ENCODE data around the gene GALNT6. TPM values are rescaled to one million over a fixed set of nuclear protein-coding genes. Genes with fewer than 3 reads are reported as not detected.

The GALNT6 gene
- total and polyA plus RNA-seq, 8 donors: 2.7 to 16.6 (median 9.3) TPM

- TF ChIP-seq, protein P1, sequence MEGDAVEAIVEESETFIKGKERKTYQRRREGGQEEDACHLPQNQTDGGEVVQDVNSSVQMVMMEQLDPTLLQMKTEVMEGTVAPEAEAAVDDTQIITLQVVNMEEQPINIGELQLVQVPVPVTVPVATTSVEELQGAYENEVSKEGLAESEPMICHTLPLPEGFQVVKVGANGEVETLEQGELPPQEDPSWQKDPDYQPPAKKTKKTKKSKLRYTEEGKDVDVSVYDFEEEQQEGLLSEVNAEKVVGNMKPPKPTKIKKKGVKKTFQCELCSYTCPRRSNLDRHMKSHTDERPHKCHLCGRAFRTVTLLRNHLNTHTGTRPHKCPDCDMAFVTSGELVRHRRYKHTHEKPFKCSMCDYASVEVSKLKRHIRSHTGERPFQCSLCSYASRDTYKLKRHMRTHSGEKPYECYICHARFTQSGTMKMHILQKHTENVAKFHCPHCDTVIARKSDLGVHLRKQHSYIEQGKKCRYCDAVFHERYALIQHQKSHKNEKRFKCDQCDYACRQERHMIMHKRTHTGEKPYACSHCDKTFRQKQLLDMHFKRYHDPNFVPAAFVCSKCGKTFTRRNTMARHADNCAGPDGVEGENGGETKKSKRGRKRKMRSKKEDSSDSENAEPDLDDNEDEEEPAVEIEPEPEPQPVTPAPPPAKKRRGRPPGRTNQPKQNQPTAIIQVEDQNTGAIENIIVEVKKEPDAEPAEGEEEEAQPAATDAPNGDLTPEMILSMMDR (IDR thresholded peaks at IDR 0.05): no peak
- intact Hi-C loops (cut with DNase I): no loop called here
- ATAC-seq: no peak
- H3K27ac ChIP-seq: no peak overlapping the region
- no peak for DNase-seq
- H3K27me3 ChIP-seq: no peaks in the 10 kb centered on the region
- no peak for FAIRE-seq
- WGBS, 2 donors: 73 to 75% methylated on average over 4 of the region's 4 CpGs
- H3K9me3 ChIP-seq: no peaks in the 10 kb centered on the region
- no peaks in the 10 kb centered on the region for H3K36me3 ChIP-seq
- H3K4me3 ChIP-seq: no peak overlapping the region
- H3K4me1 ChIP-seq: no peaks in the 10 kb centered on the region
These were observed 4.9 kb downstream of the GALNT6 start for GRCh38 chr12:51386351-51386750.

- Histone ChIP-seq H3K4me3 (no peak overlapping the region), H3K36me3 (peaks cover 0 to 7% (median 6%) of the 10 kb centered on the region in 3 donors), H3K9me3 (no peaks in the 10 kb centered on the region), H3K27me3 (no peaks in the 10 kb centered on the region), H3K27ac (no peak overlapping the region), H3K4me1 (no peaks in the 10 kb centered on the region)
- FAIRE-seq (no peak), ATAC-seq (no peak), DNase-seq (no peak)
- TF ChIP-seq, protein P1 (IDR thresholded peaks at IDR 0.05): no peak
- WGBS, 2 donors: 70 to 78% methylated on average over 6 of the region's 6 CpGs
- intact Hi-C loops (cut with DNase I): no loop called here
These were observed 7.8 kb downstream of the GALNT6 start for GRCh38 chr12:51383269-51383905.

- WGBS, 2 donors: 93 to 94% methylated on average over 7 of the region's 7 CpGs
- Histone ChIP-seq H3K4me1 (no peaks in the 10 kb centered on the region), H3K27me3 (no peaks in the 10 kb centered on the region), H3K36me3 (peaks cover 0 to 7% (median 6%) of the 10 kb centered on the region in 3 donors), H3K9me3 (no peaks in the 10 kb centered on the region), H3K4me3 (no peak overlapping the region), H3K27ac (no peak overlapping the region)
- ATAC-seq (no peak), FAIRE-seq (no peak), DNase-seq (no peak)
- TF ChIP-seq, protein P1 (IDR thresholded peaks at IDR 0.05): no peak
- intact Hi-C loops (cut with DNase I): no loop called here
These were observed 9.0 kb downstream of the GALNT6 start for GRCh38 chr12:51382173-51382572.

GRCh38 chr12:51381226-51382079 is 9.8 kb downstream of the GALNT6 start:
- intact Hi-C loops (cut with DNase I): no loop called here
- no peak for ATAC-seq
- Histone ChIP-seq H3K4me1 (no peaks in the 10 kb centered on the region), H3K27me3 (no peaks in the 10 kb centered on the region), H3K27ac (no peak overlapping the region), H3K9me3 (no peaks in the 10 kb centered on the region), H3K36me3 (peaks cover 0 to 7% (median 6%) of the 10 kb centered on the region in 3 donors), H3K4me3 (no peak overlapping the region)
- FAIRE-seq: no peak
- TF ChIP-seq, protein P1 (IDR thresholded peaks at IDR 0.05): no peak
- no peak for DNase-seq
- WGBS, 2 donors: 58 to 61% methylated on average over 5 of the region's 5 CpGs

DNA sequence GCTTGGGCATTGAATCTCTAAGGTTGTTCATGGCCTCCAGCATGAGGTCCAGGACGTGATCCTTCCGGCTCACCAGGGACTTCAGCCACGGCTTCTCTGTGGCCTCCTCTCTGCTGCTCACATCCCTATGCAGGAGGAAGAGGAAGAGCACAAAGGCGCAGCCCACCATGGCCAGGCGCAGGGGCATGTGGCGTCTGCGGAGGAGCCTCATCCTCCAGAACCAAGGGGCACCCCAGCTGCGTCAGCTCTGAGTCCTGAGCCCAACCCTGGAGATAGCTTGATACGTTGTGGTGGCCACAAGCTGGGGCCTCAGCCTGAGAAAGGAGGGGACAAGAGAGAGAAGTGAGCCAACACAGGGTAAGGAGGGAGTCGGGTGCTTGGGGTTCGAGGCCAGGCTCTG is 11.6 kb downstream of the GALNT6 start:
- Histone ChIP-seq H3K4me1 (no peaks in the 10 kb centered on the region), H3K36me3 (peaks cover 0 to 7% (median 6%) of the 10 kb centered on the region in 3 donors), H3K4me3 (no peak overlapping the region), H3K27me3 (no peaks in the 10 kb centered on the region), H3K27ac (no peak overlapping the region), H3K9me3 (no peaks in the 10 kb centered on the region)
- 93 to 95% methylated on average over 11 of the region's 11 CpGs for WGBS, 2 donors
- FAIRE-seq (no peak), DNase-seq (no peak), ATAC-seq (no peak)
- intact Hi-C loops (cut with DNase I): no loop called here
- TF ChIP-seq, protein P1 (IDR thresholded peaks at IDR 0.05): no peak

Measured in pancreas (tissue), 10 donors.